Esophagus muscularis mucosa (tissue), 4 donors: ENCODE results near the gene KCNB1. TPM values are rescaled to one million over a fixed set of nuclear protein-coding genes. Genes with fewer than 3 reads are reported as not detected.

Source experiments
- DNase-seq: peaks from one replicate; pipeline ENCODE4 v3.0.0-alpha.2; 2017; ENCODE audit errors: extremely low spot score
- H3K27ac ChIP-seq, 4 donors: fragments of 200-600 bp; sonication (generic); replicated peaks in 1 of 4; 1 replicate in 3 of 4; 2 replicates in 1 of 4; pipeline ENCODE4 v1.5.1; 2016 to 2019; ENCODE audit warnings: mild to moderate bottlenecking in 1 of 4
- H3K27me3 ChIP-seq, 4 donors: fragments of 200-600 bp; sonication (generic); one replicate each; pipeline versions ENCODE4 v1.5.1 to v1.6.0; 2016 to 2019
- H3K36me3 ChIP-seq, 4 donors: fragments of 200-600 bp; sonication (generic); one replicate each; pipeline ENCODE4 v1.5.1; 2016 to 2019
- H3K4me1 ChIP-seq, 4 donors: fragments of 200-600 bp; sonication (generic); one replicate each; pipeline ENCODE4 v1.5.1; 2016 to 2019
- H3K4me3 ChIP-seq, 4 donors: fragments of 200-600 bp; sonication (generic); 1 replicate in 2 of 4; 2 replicates in 2 of 4; pipeline ENCODE4 v1.5.1; 2016 to 2019; ENCODE audit warnings: mild to moderate bottlenecking in 4 of 4, moderate library complexity in 1 of 4
- H3K9me3 ChIP-seq, 4 donors: fragments of 200-600 bp; sonication (generic); 1 replicate in 3 of 4; 2 replicates in 1 of 4; pipeline ENCODE4 v1.5.1; 2016 to 2019
- CTCF ChIP-seq, 3 experiments: fragments of 200-600 bp in 2 of 3; fragments of 450-650 bp in 1 of 3; sonication (generic) in 2 of 3; IDR thresholded peaks; one replicate each; pipeline ENCODE4 v1.5.1; 2017 to 2019; ENCODE audit warnings: antibody characterized with exemption in 3 of 3, mild to moderate bottlenecking in 2 of 3, moderate library complexity in 1 of 3
- EP300 ChIP-seq: sonication (generic); formaldehyde crosslinking; IDR thresholded peaks from one replicate; pipeline ENCODE4 v1.6.1; 2017; ENCODE audit warnings: antibody characterized with exemption
- POLR2A ChIP-seq: fragments of 450-650 bp; IDR thresholded peaks from one replicate; pipeline ENCODE4 v1.6.1; 2017; ENCODE audit warnings: antibody characterized with exemption, moderate library complexity, mild to moderate bottlenecking, low read depth
- POLR2AphosphoS5 ChIP-seq, 2 donors: sonication (generic); formaldehyde crosslinking; IDR thresholded peaks; one replicate each; pipeline ENCODE4 v1.6.1; 2017; ENCODE audit warnings: antibody characterized with exemption in 2 of 2
- WGBS: methylation state at CpG from one replicate; pipeline ENCODE4 v1.1.5; 2018; 5-methylcytosine and 5-hydroxymethylcytosine counted together
- intact Hi-C: fragments of 100-400 bp; cut with DNase I; formaldehyde crosslinking; loops from one replicate; pipeline ENCODE4 v1.15.1; 2023
- total RNA-seq, 4 donors: library from RNA; depleted of rRNA; stranded (reverse); fragments of >200 nt; gene quantifications; one replicate each; pipeline versions ENCODE4 v1.1.0 to v1.2.1, GENCODE V29; 2016

Gene KCNB1
- total RNA-seq, 4 donors from 2014 or later: 32.3 to 55.5 (median 51.9) TPM

GRCh38 chr20:49419785-49420184, 62.7 kb downstream of the KCNB1 start:
- Histone ChIP-seq H3K27me3 (no peaks in the 10 kb centered on the region), H3K4me3 (no peak overlapping the region), H3K27ac (peak overlapping the region; percentile 79 to 91 (median 82)), H3K36me3 (no peaks in the 10 kb centered on the region), H3K4me1 (peaks cover 49 to 95% (median 94%) of the 10 kb centered on the region in 4 donors), H3K9me3 (no peaks in the 10 kb centered on the region)
- WGBS: 74% methylated on average over 1 of the region's 1 CpG
- intact Hi-C loops: no loop called here
- DNase-seq: no peak
- TF ChIP-seq CTCF (IDR thresholded peaks at IDR 0.05): no peak
- TF ChIP-seq EP300: no peak
- no peak for TF ChIP-seq POLR2AphosphoS5 (IDR thresholded peaks at IDR 0.05)
- no peak for TF ChIP-seq POLR2A

GRCh38 chr20:49418809-49419208, 63.7 kb downstream of the KCNB1 start:
- no peaks in the 10 kb centered on the region for H3K36me3 ChIP-seq
- WGBS: 57% methylated on average over 3 of the region's 7 CpGs
- no peaks in the 10 kb centered on the region for H3K27me3 ChIP-seq
- no peaks in the 10 kb centered on the region for H3K9me3 ChIP-seq
- H3K27ac ChIP-seq: peak overlapping the region; percentile 79 to 91 (median 82)
- no peak for TF ChIP-seq CTCF (IDR thresholded peaks at IDR 0.05)
- peak in 1 of 2 donors; percentile 18 for TF ChIP-seq POLR2AphosphoS5 (IDR thresholded peaks at IDR 0.05)
- TF ChIP-seq EP300: no peak
- TF ChIP-seq POLR2A: no peak
- H3K4me1 ChIP-seq: peaks cover 46 to 97% (median 94%) of the 10 kb centered on the region in 4 donors
- DNase-seq: no peak
- intact Hi-C loops: no loop called here
- no peak overlapping the region for H3K4me3 ChIP-seq

GRCh38 chr20:49417843-49418555, 64.5 kb downstream of the KCNB1 start:
- Histone ChIP-seq H3K4me3 (no peak overlapping the region), H3K4me1 (peaks cover 46 to 100% (median 98%) of the 10 kb centered on the region in 4 donors), H3K27ac (peak overlapping the region; percentile 79 to 91 (median 82)), H3K36me3 (no peaks in the 10 kb centered on the region), H3K9me3 (no peaks in the 10 kb centered on the region), H3K27me3 (no peaks in the 10 kb centered on the region)
- intact Hi-C loops: no loop called here
- TF ChIP-seq CTCF (IDR thresholded peaks at IDR 0.05) (no peak), POLR2A (no peak), POLR2AphosphoS5 (IDR thresholded peaks at IDR 0.05) (no peak), EP300 (no peak)
- DNase-seq: no peak
- 66% methylated on average over 9 of the region's 9 CpGs for WGBS

- H3K27me3 ChIP-seq: no peaks in the 10 kb centered on the region
- WGBS: 48% methylated on average over 8 of the region's 8 CpGs
- H3K36me3 ChIP-seq: no peaks in the 10 kb centered on the region
- peak overlapping the region; percentile 79 to 91 (median 82) for H3K27ac ChIP-seq
- DNase-seq: no peak
- peak overlapping the region in 1 of 4 donors; percentile 3 for H3K4me3 ChIP-seq
- intact Hi-C loops: no loop called here
- H3K9me3 ChIP-seq: no peaks in the 10 kb centered on the region
- TF ChIP-seq CTCF (IDR thresholded peaks at IDR 0.05) (no peak), POLR2AphosphoS5 (IDR thresholded peaks at IDR 0.05) (peak in 1 of 2 donors; percentile 19)
- H3K4me1 ChIP-seq: peaks cover 32 to 100% (median 99%) of the 10 kb centered on the region in 4 donors
These were observed 66.8 kb downstream of the KCNB1 start for GRCh38 chr20:49415668-49416044.
